Sigmoid colon (tissue), 4 donors: ENCODE measurements around the gene DNAH11.

ENCODE experiments used
- CTCF ChIP-seq, 4 experiments: fragments of 450-650 bp in 3 of 4; fragments of 200-600 bp in 1 of 4; IDR thresholded peaks; one replicate each; pipeline ENCODE4 v1.5.1; 2016 to 2019; ENCODE audit warnings: antibody characterized with exemption in 4 of 4, mild to moderate bottlenecking in 3 of 4, moderate library complexity in 2 of 4
- EP300 ChIP-seq, 4 donors: sonication (generic); formaldehyde crosslinking; IDR thresholded peaks; one replicate each; pipeline ENCODE4 v1.6.1; 2017; ENCODE audit warnings: antibody characterized with exemption in 4 of 4
- POLR2A ChIP-seq, 2 donors: fragments of 450-650 bp; IDR thresholded peaks; one replicate each; pipeline ENCODE4 v1.6.1; 2016; ENCODE audit warnings: antibody characterized with exemption in 2 of 2, mild to moderate bottlenecking in 2 of 2, moderate library complexity in 2 of 2
- POLR2AphosphoS5 ChIP-seq, 4 donors: sonication (generic); formaldehyde crosslinking; IDR thresholded peaks; one replicate each; pipeline ENCODE4 v1.6.1; 2017; ENCODE audit warnings: antibody characterized with exemption in 4 of 4

GRCh38 chr7:21944616-21945453 is 402.0 kb downstream of the DNAH11 start:
- no peak for TF ChIP-seq EP300 (IDR thresholded peaks at IDR 0.05)
- TF ChIP-seq CTCF (IDR thresholded peaks at IDR 0.05): no peak
- no peak for TF ChIP-seq POLR2A (IDR thresholded peaks at IDR 0.05)
- TF ChIP-seq POLR2AphosphoS5 (IDR thresholded peaks at IDR 0.05): no peak
